Measurements from ENCODE around the gene OR2L8.

- TF ChIP-seq ZNF214 (tag by site-specific recombination; IDR thresholded peaks at IDR 0.05; ENCODE audit: borderline replicate concordance) (no peak), CTCF (tag by site-specific recombination; IDR thresholded peaks at IDR 0.05) (no peak), ZBTB26 (tag by site-specific recombination; optimal IDR thresholded peaks at IDR 0.05) (no peak), ZNF792 (tag by site-specific recombination; IDR thresholded peaks at IDR 0.05) (no peak), MEIS1 (CRISPR knock-in tag; IDR thresholded peaks at IDR 0.05; ENCODE audit: borderline replicate concordance) (no peak), ZNF398 (tag by site-specific recombination; IDR thresholded peaks at IDR 0.05) (no peak), ZNF184 (tag by site-specific recombination; IDR thresholded peaks at IDR 0.05) (no peak), YY1 (tag by site-specific recombination; IDR thresholded peaks at IDR 0.05) (no peak), ZNF112 (tag by site-specific recombination; IDR thresholded peaks at IDR 0.05) (no peak)
Measured at GRCh38 chr1:247914941-247915662, 33.6 kb upstream of the OR2L8 start.
